ENCODE measurements around the gene AKR1B1.

- TF ChIP-seq CTCF (IDR thresholded peaks at IDR 0.05) (no peak), ZFX (IDR thresholded peaks at IDR 0.05; ENCODE audit: borderline replicate concordance) (no peak)
These were observed 62.9 kb downstream of the AKR1B1 start for GRCh38 chr7:134396031-134396430.

All from 22Rv1 (cell line).